IPS DF 19.7 (cell line): Measurements from ENCODE around the gene NKD2.
"Not testable (repeated sequence)": the region's sequence is repeated elsewhere in the genome, so short reads cannot be mapped to it uniquely, and the experiment has no call there.

Experiments used
- DNase-seq: peaks from one replicate; pipeline ENCODE4 v3.0.0-alpha.2; 2013; ENCODE audit warnings: low read depth, low spot score

Gene NKD2

GRCh38 chr5:1013238-1013947 is 4.8 kb downstream of the NKD2 start:
- DNase-seq = no peak

GRCh38 chr5:1013948-1014301 is 5.3 kb downstream of the NKD2 start:
- DNase-seq = no peak

GRCh38 chr5:1014346-1014745 is 5.7 kb downstream of the NKD2 start:
- no peak for DNase-seq

GRCh38 chr5:1014781-1015221 is 6.2 kb downstream of the NKD2 start:
- DNase-seq = no peak

- no peak for DNase-seq
These were observed 6.9 kb downstream of the NKD2 start for GRCh38 chr5:1015507-1015906.

GRCh38 chr5:1016036-1016435 is 7.4 kb downstream of the NKD2 start:
- no peak for DNase-seq

- no peak for DNase-seq
These were observed 7.9 kb downstream of the NKD2 start for GRCh38 chr5:1016476-1016875.

- DNase-seq = no peak
These were observed 8.5 kb downstream of the NKD2 start for GRCh38 chr5:1017056-1017455.

GRCh38 chr5:1017691-1018455 is 9.3 kb downstream of the NKD2 start:
- no peak for DNase-seq

GRCh38 chr5:1018596-1018995 is 10.0 kb downstream of the NKD2 start:
- DNase-seq = no peak

- DNase-seq = no peak
These were observed 10.7 kb downstream of the NKD2 start for GRCh38 chr5:1019001-1019905.

- DNase-seq = no peak
These were observed 11.9 kb downstream of the NKD2 start for GRCh38 chr5:1020452-1020961.

- DNase-seq = no peak
These were observed 12.8 kb downstream of the NKD2 start for GRCh38 chr5:1021136-1021968.

GRCh38 chr5:1021969-1022336 is 13.4 kb downstream of the NKD2 start:
- not testable (repeated sequence) for DNase-seq

GRCh38 chr5:1026700-1027621 is 18.4 kb downstream of the NKD2 start:
- DNase-seq = no peak

GRCh38 chr5:1027631-1028441 is 19.2 kb downstream of the NKD2 start:
- no peak for DNase-seq

- no peak for DNase-seq
These were observed 20.1 kb downstream of the NKD2 start for GRCh38 chr5:1028481-1029281.

GRCh38 chr5:1029282-1029944 is 20.8 kb downstream of the NKD2 start:
- DNase-seq = no peak
